Brain pericyte (primary cell): Measurements from ENCODE around the gene MAZ.

Source experiments
- DNase-seq: peaks from one replicate; pipeline ENCODE4 v3.0.0-alpha.2; 2012; ENCODE audit warnings: low read depth, low spot score

The MAZ gene

GRCh38 chr16:29852654-29853053, 46.3 kb downstream of the MAZ start:
- no peak for DNase-seq

- DNase-seq: no peak
These were observed 48.3 kb downstream of the MAZ start for GRCh38 chr16:29854520-29855100.

GRCh38 chr16:29857133-29857760, 50.9 kb downstream of the MAZ start:
- no peak for DNase-seq

- DNase-seq: no peak
These were observed 52.0 kb downstream of the MAZ start for GRCh38 chr16:29858149-29858849.

- no peak for DNase-seq
These were observed 52.6 kb downstream of the MAZ start for GRCh38 chr16:29858974-29859373.

GRCh38 chr16:29860218-29860617, 53.9 kb downstream of the MAZ start:
- no peak for DNase-seq
